ENCODE measurements around the gene UNK.
"Not testable (repeated sequence)": the region's sequence is repeated elsewhere in the genome, so short reads cannot be mapped to it uniquely, and the experiment has no call there.

UNK gene

DNA sequence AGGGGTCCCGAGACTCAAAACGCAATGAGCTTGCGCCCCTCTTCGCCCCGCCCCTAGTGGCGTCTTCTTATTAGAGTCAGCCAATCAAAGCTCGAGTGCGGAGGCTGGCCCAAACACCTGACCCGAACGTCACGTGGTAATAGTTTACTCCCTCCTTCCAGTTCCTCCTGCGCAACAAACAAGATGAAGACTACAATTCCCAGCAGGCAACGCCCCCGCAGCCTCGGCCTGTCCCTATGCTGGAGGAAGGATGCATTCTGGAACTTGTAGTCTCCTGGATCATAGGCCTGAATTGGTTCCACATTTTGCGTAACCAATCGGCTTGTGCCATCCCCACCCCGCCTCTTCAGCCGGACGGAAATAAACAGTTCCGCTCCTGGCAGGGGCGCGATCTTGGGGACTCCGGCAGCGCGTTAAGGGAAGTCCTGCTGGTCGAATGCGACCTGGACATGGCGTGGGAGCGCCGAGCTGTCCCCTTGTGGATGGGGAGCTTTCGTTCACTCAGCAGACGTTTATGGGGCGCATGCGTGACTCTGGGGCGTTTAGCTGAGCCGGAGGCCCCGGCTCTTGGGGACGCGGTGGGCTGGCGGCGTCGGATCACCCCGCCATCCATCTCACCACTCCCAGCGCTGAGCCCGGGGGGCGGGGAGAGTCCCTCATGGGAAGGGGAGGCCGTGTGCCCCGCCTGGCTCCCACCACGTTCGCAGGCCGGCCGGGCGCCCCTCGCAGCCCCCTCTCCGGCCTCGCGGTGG lies 70.9 kb downstream of the UNK start, which contains the start of gene WBP2:
Gene WBP2, minus strand, starts transcription at position 26 of the 752 bp plus-strand sequence. CDS start 38 bp downstream, outside the sequence.
- Histone ChIP-seq H3K36me3 (ENCODE audit: insufficient read depth, low read length) (peaks cover 11% of the 10 kb centered on the region; the same call in 1 of the 2 replicates), H2AFZ (ENCODE audit: low read length) (no peak within 1 kb of the TSS), H3K4me3 (ENCODE audit: low read depth, low read length, poor library complexity, severe bottlenecking) (peak within 1 kb of the TSS; percentile 83), H3F3A (ENCODE audit: insufficient read depth, low read length) (no peaks in the 10 kb centered on the region), H3K9me2 (ENCODE audit: low read depth, low read length) (no peaks in the 10 kb centered on the region), H3K9ac (ENCODE audit: low read length) (peak within 1 kb of the TSS; percentile 93), H4K20me1 (ENCODE audit: insufficient read depth, low read length) (no peaks in the 10 kb centered on the region), H3K4me2 (ENCODE audit: low read length) (peak within 1 kb of the TSS; percentile 92), H3K79me2 (ENCODE audit: insufficient read depth, low read length) (no peaks in the 10 kb centered on the region), H3K27me3 (ENCODE audit: insufficient read depth, low read length) (no peaks in the 10 kb centered on the region), H3K4me1 (ENCODE audit: insufficient read depth, low read length, severe bottlenecking) (peaks cover 39% of the 10 kb centered on the region), H3K9me3 (ENCODE audit: low read length) (no peaks in the 10 kb centered on the region), H3K27ac (ENCODE audit: low read depth, low read length, poor library complexity, severe bottlenecking) (peak within 1 kb of the TSS; percentile 70)
- TF ChIP-seq, protein P1, sequence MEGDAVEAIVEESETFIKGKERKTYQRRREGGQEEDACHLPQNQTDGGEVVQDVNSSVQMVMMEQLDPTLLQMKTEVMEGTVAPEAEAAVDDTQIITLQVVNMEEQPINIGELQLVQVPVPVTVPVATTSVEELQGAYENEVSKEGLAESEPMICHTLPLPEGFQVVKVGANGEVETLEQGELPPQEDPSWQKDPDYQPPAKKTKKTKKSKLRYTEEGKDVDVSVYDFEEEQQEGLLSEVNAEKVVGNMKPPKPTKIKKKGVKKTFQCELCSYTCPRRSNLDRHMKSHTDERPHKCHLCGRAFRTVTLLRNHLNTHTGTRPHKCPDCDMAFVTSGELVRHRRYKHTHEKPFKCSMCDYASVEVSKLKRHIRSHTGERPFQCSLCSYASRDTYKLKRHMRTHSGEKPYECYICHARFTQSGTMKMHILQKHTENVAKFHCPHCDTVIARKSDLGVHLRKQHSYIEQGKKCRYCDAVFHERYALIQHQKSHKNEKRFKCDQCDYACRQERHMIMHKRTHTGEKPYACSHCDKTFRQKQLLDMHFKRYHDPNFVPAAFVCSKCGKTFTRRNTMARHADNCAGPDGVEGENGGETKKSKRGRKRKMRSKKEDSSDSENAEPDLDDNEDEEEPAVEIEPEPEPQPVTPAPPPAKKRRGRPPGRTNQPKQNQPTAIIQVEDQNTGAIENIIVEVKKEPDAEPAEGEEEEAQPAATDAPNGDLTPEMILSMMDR (IDR thresholded peaks at IDR 0.05; ENCODE audit: low read length): peak; percentile 70
- no peak for TF ChIP-seq EZH2 (IDR thresholded peaks at IDR 0.05; ENCODE audit: borderline replicate concordance, low read length)

DNA sequence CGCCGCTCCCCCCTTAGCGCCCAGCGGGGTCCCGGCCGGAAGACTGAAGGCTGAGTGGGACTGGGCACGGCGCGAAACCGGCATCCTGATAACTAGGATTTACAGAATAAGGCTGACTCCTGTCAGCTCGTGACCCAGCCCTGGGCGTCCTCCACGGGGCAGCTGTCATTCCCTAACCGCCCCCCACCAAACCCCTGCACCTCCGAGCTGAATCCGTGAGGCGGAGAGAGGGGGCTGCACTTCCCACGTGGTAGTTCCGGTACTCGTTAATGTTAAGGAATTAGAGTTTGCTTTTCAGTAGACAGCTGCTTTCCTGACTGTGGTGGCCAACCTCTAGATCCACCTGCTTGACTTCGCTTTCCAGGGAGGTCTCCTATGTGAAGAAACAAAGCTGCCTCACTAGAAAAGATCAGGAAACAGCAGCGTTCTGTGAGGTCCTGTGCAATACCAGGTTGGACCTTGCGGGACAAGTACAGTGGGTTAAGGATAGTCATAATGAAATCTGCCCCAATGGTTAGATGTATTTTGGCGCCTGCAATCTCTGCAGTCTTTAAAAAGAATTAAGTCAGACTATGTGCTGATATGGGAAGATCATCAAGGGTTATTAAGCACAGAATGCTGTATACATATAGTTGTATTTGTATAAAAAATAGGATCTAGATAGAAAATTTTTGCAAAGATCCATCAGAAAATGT lies 71.6 kb downstream of the UNK start:
- peak overlapping the region; percentile 70 for H3K27ac ChIP-seq (ENCODE audit: low read depth, low read length, poor library complexity, severe bottlenecking)

DNA sequence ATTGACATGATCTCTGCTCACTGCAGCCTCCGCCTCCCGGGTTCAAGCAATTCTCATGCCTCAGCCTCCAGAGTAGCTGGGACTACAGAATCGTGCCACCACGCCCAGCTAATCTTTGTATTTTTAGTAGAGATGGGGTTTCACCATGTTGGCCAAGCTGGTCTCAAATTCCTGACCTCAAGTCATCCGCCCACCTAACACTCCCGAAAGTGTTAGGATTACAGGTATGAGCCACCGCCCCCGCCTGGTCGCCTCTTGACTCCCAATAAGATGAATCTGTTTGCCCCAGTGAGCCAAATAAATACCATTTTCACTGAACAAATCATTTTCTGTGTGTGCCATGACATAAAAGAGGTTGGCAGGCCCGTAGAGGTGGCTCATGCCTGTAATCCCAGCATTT lies 74.8 kb downstream of the UNK start:
- H3K9me3 ChIP-seq (ENCODE audit: low read length); H3K36me3 ChIP-seq (ENCODE audit: insufficient read depth, low read length); H3F3A ChIP-seq (ENCODE audit: insufficient read depth, low read length); H3K4me2 ChIP-seq (ENCODE audit: low read length); H3K79me2 ChIP-seq (ENCODE audit: insufficient read depth, low read length); H3K9me2 ChIP-seq (ENCODE audit: low read depth, low read length); H3K27me3 ChIP-seq (ENCODE audit: insufficient read depth, low read length); H4K20me1 ChIP-seq (ENCODE audit: insufficient read depth, low read length); H3K9ac ChIP-seq (ENCODE audit: low read length); H2AFZ ChIP-seq (ENCODE audit: low read length); H3K4me3 ChIP-seq (ENCODE audit: low read depth, low read length, poor library complexity, severe bottlenecking): not testable (repeated sequence)
- H3K4me1 ChIP-seq (ENCODE audit: insufficient read depth, low read length, severe bottlenecking): peaks cover 40% of the 10 kb centered on the region
- H3K27ac ChIP-seq (ENCODE audit: low read depth, low read length, poor library complexity, severe bottlenecking): peak overlapping the region; percentile 98

More for the DNA sequence above, 71.6 kb downstream of the UNK start:
- Histone ChIP-seq H2AFZ (ENCODE audit: low read length) (no peak overlapping the region), H3K9me2 (ENCODE audit: low read depth, low read length) (no peaks in the 10 kb centered on the region), H3K4me2 (ENCODE audit: low read length) (peak overlapping the region; percentile 76), H3K4me3 (ENCODE audit: low read depth, low read length, poor library complexity, severe bottlenecking) (peak overlapping the region; percentile 83), H3K36me3 (ENCODE audit: insufficient read depth, low read length) (peaks cover 4% of the 10 kb centered on the region; the same call in 1 of the 2 replicates), H3K4me1 (ENCODE audit: insufficient read depth, low read length, severe bottlenecking) (peaks cover 39% of the 10 kb centered on the region), H3K9me3 (ENCODE audit: low read length) (no peaks in the 10 kb centered on the region), H3K9ac (ENCODE audit: low read length) (peak overlapping the region; percentile 93), H3K27me3 (ENCODE audit: insufficient read depth, low read length) (no peaks in the 10 kb centered on the region), H3K79me2 (ENCODE audit: insufficient read depth, low read length) (no peaks in the 10 kb centered on the region), H4K20me1 (ENCODE audit: insufficient read depth, low read length) (no peaks in the 10 kb centered on the region), H3F3A (ENCODE audit: insufficient read depth, low read length) (no peaks in the 10 kb centered on the region)
- no peak for TF ChIP-seq EZH2 (IDR thresholded peaks at IDR 0.05; ENCODE audit: borderline replicate concordance, low read length)

DNA sequence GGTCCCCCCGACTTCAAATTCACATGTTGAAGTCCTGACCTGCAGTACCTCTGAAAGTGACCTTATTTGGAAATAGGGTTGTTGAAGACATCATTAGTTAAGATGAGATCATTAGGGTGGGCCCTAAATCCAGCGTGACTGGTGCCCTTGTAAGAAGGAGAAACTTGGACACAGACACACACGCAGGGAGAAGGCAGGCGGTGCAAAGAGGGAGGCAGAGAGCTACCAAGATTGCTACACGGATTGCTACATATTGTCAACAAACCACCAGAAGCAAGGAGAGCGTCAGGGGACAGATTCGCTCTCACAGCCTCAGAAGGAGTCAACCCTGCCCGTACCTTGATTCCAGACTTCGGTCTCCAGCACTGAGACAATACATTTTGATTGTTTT lies 77.3 kb downstream of the UNK start:
- Histone ChIP-seq H3K27me3 (ENCODE audit: insufficient read depth, low read length) (no peaks in the 10 kb centered on the region), H3K27ac (ENCODE audit: low read depth, low read length, poor library complexity, severe bottlenecking) (no peak overlapping the region), H3K9me2 (ENCODE audit: low read depth, low read length) (no peaks in the 10 kb centered on the region), H3F3A (ENCODE audit: insufficient read depth, low read length) (no peaks in the 10 kb centered on the region), H3K4me2 (ENCODE audit: low read length) (no peak overlapping the region), H2AFZ (ENCODE audit: low read length) (no peak overlapping the region), H3K9ac (ENCODE audit: low read length) (no peak overlapping the region), H3K4me3 (ENCODE audit: low read depth, low read length, poor library complexity, severe bottlenecking) (no peak overlapping the region), H3K4me1 (ENCODE audit: insufficient read depth, low read length, severe bottlenecking) (peaks cover 33% of the 10 kb centered on the region), H4K20me1 (ENCODE audit: insufficient read depth, low read length) (no peaks in the 10 kb centered on the region), H3K9me3 (ENCODE audit: low read length) (no peaks in the 10 kb centered on the region), H3K36me3 (ENCODE audit: insufficient read depth, low read length) (no peaks in the 10 kb centered on the region), H3K79me2 (ENCODE audit: insufficient read depth, low read length) (no peaks in the 10 kb centered on the region)
- no peak for TF ChIP-seq EZH2 (IDR thresholded peaks at IDR 0.05; ENCODE audit: borderline replicate concordance, low read length)
- TF ChIP-seq, protein P1 (IDR thresholded peaks at IDR 0.05; ENCODE audit: low read length): no peak

Measured in OCI-LY1 (cell line).